Common myeloid progenitor, CD34-positive (primary cell): ENCODE results near the gene MARK3.

Experiments
- CTCF ChIA-PET: fragments of 350-600 bp; sonication (Branson Sonifier 250); formaldehyde crosslinking; loops from one replicate; lab custom pipeline; 2021; ENCODE audit warnings: antibody characterized with exemption; lab: Charles Lee
- POLR2A ChIA-PET: fragments of 350-600 bp; sonication (Branson Sonifier 250); formaldehyde crosslinking; loops from one replicate; lab custom pipeline; 2021; ENCODE audit warnings: antibody characterized with exemption; lab: Charles Lee
- DNase-seq, 3 donors: peaks; one replicate each; pipeline versions ENCODE4 v3.0.0 to v3.0.0-alpha.2; 2013
- H3K27ac ChIP-seq, 2 experiments: 1 replicate in 1 of 2; 2 replicates in 1 of 2; pipeline ENCODE4 v1.7.0; 2013; ENCODE audit warnings: inconsistent platforms in 2 of 2, low read length in 2 of 2, mild to moderate bottlenecking in 2 of 2, low read depth in 1 of 2, moderate library complexity in 1 of 2; ENCODE audit not compliant: severe bottlenecking in 2 of 2, insufficient read depth in 1 of 2, poor library complexity in 1 of 2
- H3K27me3 ChIP-seq, 5 experiments: replicated peaks in 2 of 5; 1 replicate in 3 of 5; 2 replicates in 2 of 5; pipeline versions ENCODE4 v1.6.1 to v1.7.0; 2013; ENCODE audit warnings: low read length in 4 of 5, mild to moderate bottlenecking in 2 of 5, moderate library complexity in 2 of 5, inconsistent platforms in 1 of 5; ENCODE audit not compliant: insufficient read depth in 5 of 5, control insufficient read depth in 4 of 5
- H3K36me3 ChIP-seq, 4 experiments: 1 replicate in 2 of 4; 2 replicates in 2 of 4; pipeline versions ENCODE4 v1.6.1 to v1.7.0; 2013; ENCODE audit warnings: low read length in 3 of 4, control low read depth in 1 of 4, mild to moderate bottlenecking in 1 of 4; ENCODE audit not compliant: control insufficient read depth in 4 of 4, insufficient read depth in 4 of 4
- H3K4me1 ChIP-seq, 4 experiments: 1 replicate in 3 of 4; 2 replicates in 1 of 4; pipeline versions ENCODE4 v1.6.1 to v1.7.1; 2013; ENCODE audit warnings: low read length in 3 of 4, mild to moderate bottlenecking in 3 of 4, control low read depth in 1 of 4, inconsistent platforms in 1 of 4, moderate library complexity in 1 of 4; ENCODE audit not compliant: control insufficient read depth in 4 of 4, insufficient read depth in 4 of 4; ENCODE audit errors: control extremely low read depth in 1 of 4
- H3K4me3 ChIP-seq, 7 experiments: 1 replicate in 4 of 7; 2 replicates in 3 of 7; pipeline versions ENCODE4 v1.5.1 to v1.7.0; 2013; ENCODE audit warnings: mild to moderate bottlenecking in 7 of 7, low read length in 6 of 7, moderate library complexity in 6 of 7, inconsistent platforms in 2 of 7, low read depth in 2 of 7, control low read depth in 1 of 7; ENCODE audit not compliant: insufficient read depth in 4 of 7, control insufficient read depth in 1 of 7; ENCODE audit errors: extremely low read depth in 1 of 7
- H3K9me3 ChIP-seq, 5 experiments: 1 replicate in 4 of 5; 2 replicates in 1 of 5; pipeline versions ENCODE4 v1.6.1 to v1.7.1; 2013; ENCODE audit warnings: low read length in 4 of 5, mild to moderate bottlenecking in 2 of 5, inconsistent platforms in 1 of 5, low read depth in 1 of 5, moderate library complexity in 1 of 5; ENCODE audit not compliant: control insufficient read depth in 4 of 5, insufficient read depth in 2 of 5; ENCODE audit errors: control extremely low read depth in 1 of 5
- WGBS: methylation state at CpG from one replicate; pipeline ENCODE4 v1.1.5; 2013; ENCODE audit not compliant: insufficient coverage; 5-methylcytosine and 5-hydroxymethylcytosine counted together

The MARK3 gene

GRCh38 chr14:103453791-103454190, 68.6 kb downstream of the MARK3 start:
- no peaks in the 10 kb centered on the region for H3K27me3 ChIP-seq
- POLR2A ChIA-PET, result interaction anchor here (0.6 kb wide), 1 partner anchor 12 kb away, joined by 3 read pairs; no protein-coding TSS in a partner anchor
- peaks cover 4 to 28% (median 12%) of the 10 kb centered on the region in 4 experiments for H3K36me3 ChIP-seq
- 98% methylated on average over 5 of the region's 6 CpGs for WGBS
- H3K9me3 ChIP-seq, result no peaks in the 10 kb centered on the region
- no peak for DNase-seq
- no peak overlapping the region for H3K4me3 ChIP-seq
- CTCF ChIA-PET, result interaction anchor here (1.3 kb wide), 2 partner anchors 9 to 73 kb away, joined by 3 read pairs; no protein-coding TSS in a partner anchor
- H3K27ac ChIP-seq, result no peak overlapping the region
- H3K4me1 ChIP-seq, result no peaks in the 10 kb centered on the region

DNA sequence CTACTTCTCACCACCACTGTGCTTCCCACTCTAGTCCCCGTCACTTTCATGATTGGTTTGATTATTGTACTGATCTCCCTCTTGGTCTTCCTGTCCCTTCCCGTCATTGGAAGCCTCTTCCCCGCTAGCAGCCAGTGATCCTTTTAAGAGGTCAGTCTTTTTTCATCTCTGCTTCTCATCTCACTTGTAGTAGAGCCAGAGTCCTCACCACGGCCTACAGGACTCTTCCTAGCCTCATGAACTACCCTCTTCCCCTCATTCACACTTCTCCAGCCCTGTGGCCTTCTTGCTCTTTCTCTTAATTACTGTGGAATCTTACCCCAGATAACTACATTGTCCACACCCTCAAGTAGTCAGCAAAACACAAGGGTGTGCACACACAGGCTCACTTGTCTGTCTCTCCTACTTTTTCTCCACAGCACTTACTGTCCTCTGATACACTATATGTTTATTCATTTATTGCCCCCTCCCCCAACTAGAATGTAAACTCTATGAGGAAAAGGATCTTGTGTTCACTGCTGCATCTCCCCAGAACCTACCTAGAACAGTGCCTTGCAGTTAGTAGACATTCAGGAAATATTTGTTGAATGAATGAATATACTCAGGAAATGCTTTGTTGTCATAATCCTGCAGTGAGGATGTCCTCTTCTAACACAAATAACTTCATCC, 71.1 kb downstream of the MARK3 start:
- H3K4me1 ChIP-seq, result no peaks in the 10 kb centered on the region
- 96% methylated on average over 4 of the region's 4 CpGs for WGBS
- H3K27me3 ChIP-seq, result no peaks in the 10 kb centered on the region
- no peak overlapping the region for H3K27ac ChIP-seq
- peaks cover 4 to 31% (median 13%) of the 10 kb centered on the region in 4 experiments for H3K36me3 ChIP-seq
- no peaks in the 10 kb centered on the region for H3K9me3 ChIP-seq
- ChIA-PET POLR2A (no interaction called here), CTCF (no interaction called here)
- DNase-seq, result no peak
- H3K4me3 ChIP-seq, result no peak overlapping the region

- no peaks in the 10 kb centered on the region for H3K4me1 ChIP-seq
- H3K4me3 ChIP-seq, result no peak overlapping the region
- no peak for DNase-seq
- H3K9me3 ChIP-seq, result no peaks in the 10 kb centered on the region
- H3K36me3 ChIP-seq, result peaks cover 20 to 38% (median 29%) of the 10 kb centered on the region in 4 experiments
- ChIA-PET CTCF (interaction anchor here (1.2 to 1.7 kb wide), 3 partner anchors 10 to 64 kb away, joined by 3 to 4 read pairs (median 3); no protein-coding TSS in a partner anchor), POLR2A (no interaction called here)
- no peaks in the 10 kb centered on the region for H3K27me3 ChIP-seq
- no CpG with 5 or more reads among the region's 1 CpG for WGBS
- no peak overlapping the region for H3K27ac ChIP-seq
Measured at GRCh38 chr14:103460415-103460814, 75.2 kb downstream of the MARK3 start.

- no peak overlapping the region for H3K27ac ChIP-seq
- peaks cover 22 to 51% (median 38%) of the 10 kb centered on the region in 4 experiments for H3K36me3 ChIP-seq
- no peaks in the 10 kb centered on the region for H3K9me3 ChIP-seq
- no peak overlapping the region for H3K4me3 ChIP-seq
- H3K4me1 ChIP-seq, result no peaks in the 10 kb centered on the region
- 81% methylated on average over 4 of the region's 4 CpGs for WGBS
- ChIA-PET POLR2A (no interaction called here), CTCF (interaction anchor here (1.2 kb wide), 1 partner anchor 14 kb away, joined by 3 read pairs; no protein-coding TSS in a partner anchor)
- no peak for DNase-seq
- no peaks in the 10 kb centered on the region for H3K27me3 ChIP-seq
Measured at GRCh38 chr14:103463149-103463548, 77.9 kb downstream of the MARK3 start.

GRCh38 chr14:103463851-103464250, 78.6 kb downstream of the MARK3 start:
- H3K36me3 ChIP-seq, result peaks cover 25 to 56% (median 41%) of the 10 kb centered on the region in 4 experiments
- H3K27ac ChIP-seq, result no peak overlapping the region
- ChIA-PET POLR2A (no interaction called here), CTCF (interaction anchor here (1.2 kb wide), 1 partner anchor 13 kb away, joined by 3 read pairs; no protein-coding TSS in a partner anchor)
- H3K27me3 ChIP-seq, result no peaks in the 10 kb centered on the region
- no peaks in the 10 kb centered on the region for H3K9me3 ChIP-seq
- no peak overlapping the region for H3K4me3 ChIP-seq
- DNase-seq, result no peak
- no peaks in the 10 kb centered on the region for H3K4me1 ChIP-seq

- H3K9me3 ChIP-seq, result no peaks in the 10 kb centered on the region
Measured at GRCh38 chr14:103472939-103473338, 87.7 kb downstream of the MARK3 start.

GRCh38 chr14:103474893-103475292, 89.7 kb downstream of the MARK3 start:
- Histone ChIP-seq H3K9me3 (no peaks in the 10 kb centered on the region), H3K36me3 (peaks cover 5 to 68% (median 36%) of the 10 kb centered on the region in 4 experiments), H3K27me3 (no peaks in the 10 kb centered on the region), H3K4me3 (no peak overlapping the region), H3K4me1 (peaks cover 0 to 1% (median under 1%) of the 10 kb centered on the region in 4 experiments), H3K27ac (no peak overlapping the region)
- ChIA-PET POLR2A (no interaction called here), CTCF (interaction anchor here (0.8 kb wide), 1 partner anchor 28 kb away, joined by 4 read pairs; no protein-coding TSS in a partner anchor)
- WGBS, result 100% methylated on average over 3 of the region's 5 CpGs
- no peak for DNase-seq

More at GRCh38 chr14:103472939-103473338, 87.7 kb downstream of the MARK3 start:
- ChIA-PET POLR2A (no interaction called here), CTCF (interaction anchor here (1.0 kb wide), 1 partner anchor 80 kb away, joined by 3 read pairs; no protein-coding TSS in a partner anchor)
- no peak overlapping the region for H3K4me3 ChIP-seq
- no peaks in the 10 kb centered on the region for H3K27me3 ChIP-seq
- DNase-seq, result no peak
- H3K27ac ChIP-seq, result no peak overlapping the region
- H3K4me1 ChIP-seq, result no peaks in the 10 kb centered on the region
- H3K36me3 ChIP-seq, result peaks cover 7 to 74% (median 40%) of the 10 kb centered on the region in 4 experiments
- WGBS, result no CpG with 5 or more reads among the region's 5 CpGs
